ENCODE results near the gene XRCC4.
"Not testable (repeated sequence)": the region's sequence is repeated elsewhere in the genome, so short reads cannot be mapped to it uniquely, and the experiment has no call there.

Gene XRCC4

GRCh38 chr5:83285661-83286398 lies 208.5 kb downstream of the XRCC4 start:
- DNase-seq = no peak

DNA sequence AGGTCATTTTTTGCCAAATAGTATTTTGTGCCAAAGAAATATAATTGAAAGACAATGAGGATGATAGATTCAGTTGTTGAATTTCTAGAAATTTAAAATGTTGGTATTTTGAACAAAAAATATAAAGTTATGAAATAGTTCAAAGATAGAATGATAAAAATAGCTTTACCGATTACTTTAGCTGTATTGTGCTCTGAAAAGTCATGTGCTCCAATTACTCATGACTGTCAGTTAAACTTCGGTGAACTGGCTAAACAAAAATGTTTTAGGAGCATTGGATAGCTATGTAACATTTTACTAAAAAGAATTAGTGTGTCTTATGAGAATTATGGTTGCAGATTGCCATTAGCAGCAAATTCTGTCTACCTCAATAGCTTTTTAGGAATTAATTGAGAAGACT lies 216.9 kb downstream of the XRCC4 start:
- DNase-seq = no peak

- no peak for DNase-seq
These were observed 222.0 kb downstream of the XRCC4 start for GRCh38 chr5:83299353-83299752.

GRCh38 chr5:83306572-83307241 lies 229.4 kb downstream of the XRCC4 start:
- DNase-seq = peak; percentile 88 to 90

GRCh38 chr5:83312663-83313062 lies 235.3 kb downstream of the XRCC4 start:
- peak; percentile 71 to 77 for DNase-seq

- no peak for DNase-seq
These were observed 236.1 kb downstream of the XRCC4 start for GRCh38 chr5:83313436-83313835.

GRCh38 chr5:83321483-83322055 lies 244.2 kb downstream of the XRCC4 start:
- no peak for DNase-seq

GRCh38 chr5:83322273-83322924 lies 245.1 kb downstream of the XRCC4 start:
- DNase-seq = no peak

DNA sequence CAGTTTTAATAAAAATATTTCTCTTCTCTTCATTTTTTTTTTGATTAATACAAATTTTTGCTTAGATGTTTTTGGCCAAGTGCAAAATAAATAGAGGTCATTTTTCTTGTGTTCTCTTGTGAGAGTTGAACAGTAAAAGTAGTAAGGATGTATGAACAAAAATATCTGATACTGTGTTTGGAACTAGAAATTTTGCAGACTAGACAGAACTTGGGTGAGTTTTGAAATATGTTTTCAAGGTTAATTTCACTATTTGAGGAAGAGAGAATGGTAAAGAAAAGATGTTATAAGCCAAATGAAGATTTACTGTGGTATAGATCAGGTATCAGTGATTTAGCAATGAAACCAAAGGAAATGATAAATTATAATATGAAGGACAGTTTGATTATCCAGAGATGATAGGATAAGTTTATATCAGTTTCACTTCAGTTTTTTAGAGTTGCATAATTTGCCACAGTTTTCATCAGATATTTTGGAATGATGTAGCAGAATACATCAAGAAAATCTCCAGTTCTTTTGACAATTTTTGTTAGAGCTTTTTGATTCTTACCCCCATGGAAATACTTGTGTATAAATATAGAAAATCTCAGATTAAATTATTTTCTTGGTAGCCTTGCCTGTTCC lies 246.3 kb downstream of the XRCC4 start:
- no peak for DNase-seq

DNA sequence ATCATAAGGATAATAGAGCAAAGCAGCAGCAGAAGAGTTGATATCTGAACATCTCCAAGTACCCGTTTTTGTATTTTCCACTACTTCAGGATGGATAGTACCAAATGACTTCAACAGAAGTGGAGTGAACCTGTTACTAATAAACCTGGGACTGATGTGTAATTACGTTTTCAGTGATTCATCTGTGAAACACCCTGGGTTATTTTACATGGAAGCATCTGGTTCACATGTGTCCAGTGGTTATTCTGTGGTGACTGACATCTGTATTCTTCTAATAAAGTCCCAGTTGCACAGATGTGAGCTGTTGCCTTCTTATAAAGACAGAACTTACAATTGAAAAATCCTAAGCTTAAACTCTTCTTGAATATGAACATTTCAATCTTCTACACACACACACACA lies 254.5 kb downstream of the XRCC4 start:
- DNase-seq = no peak

DNA sequence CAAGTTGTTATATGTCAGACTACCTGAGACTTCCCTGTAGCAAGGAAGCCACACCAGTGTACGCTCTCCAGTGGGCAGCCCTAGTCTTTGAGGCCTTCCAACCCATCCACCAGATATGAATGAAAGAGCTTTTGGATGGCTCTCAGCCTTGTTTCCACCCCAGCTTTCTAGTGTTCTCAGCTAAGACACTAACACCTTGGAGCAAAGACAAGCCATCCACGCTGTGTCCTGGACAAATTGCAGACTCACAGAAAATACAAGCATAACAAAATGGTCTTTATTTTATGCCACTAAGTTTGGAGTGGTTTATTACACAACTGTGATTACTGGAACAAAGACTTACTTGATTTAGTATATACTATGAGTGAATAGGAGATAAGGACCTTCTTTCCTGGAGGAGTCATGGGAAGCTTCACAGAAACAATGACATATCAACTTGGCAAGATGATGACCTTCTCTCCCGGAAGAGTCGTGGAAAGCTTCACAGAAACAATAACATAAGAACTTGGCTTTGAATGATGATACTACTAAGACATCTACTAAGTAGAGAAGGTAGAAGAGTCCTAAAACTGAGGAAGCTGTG lies 260.2 kb downstream of the XRCC4 start:
- DNase-seq = no peak

DNA sequence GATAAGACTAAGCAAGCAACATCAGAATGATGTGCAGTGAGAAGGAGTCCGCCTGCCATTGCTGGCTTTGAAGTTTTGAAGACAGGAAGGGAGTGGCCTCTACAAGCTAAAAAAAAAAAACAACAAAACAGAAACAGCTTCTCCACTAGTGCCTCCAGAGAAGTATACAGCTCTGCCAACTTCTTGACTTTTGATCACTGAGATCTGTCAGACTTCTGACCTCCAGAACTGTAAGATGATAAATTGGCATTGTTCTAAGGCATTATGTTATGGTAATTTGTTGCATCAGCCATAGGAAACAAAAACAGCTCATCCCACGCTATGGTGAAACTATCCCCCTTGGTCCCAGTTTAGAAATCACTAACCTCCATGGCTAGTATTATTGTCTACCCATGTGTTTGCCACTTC lies 263.2 kb downstream of the XRCC4 start:
- no peak for DNase-seq

DNA sequence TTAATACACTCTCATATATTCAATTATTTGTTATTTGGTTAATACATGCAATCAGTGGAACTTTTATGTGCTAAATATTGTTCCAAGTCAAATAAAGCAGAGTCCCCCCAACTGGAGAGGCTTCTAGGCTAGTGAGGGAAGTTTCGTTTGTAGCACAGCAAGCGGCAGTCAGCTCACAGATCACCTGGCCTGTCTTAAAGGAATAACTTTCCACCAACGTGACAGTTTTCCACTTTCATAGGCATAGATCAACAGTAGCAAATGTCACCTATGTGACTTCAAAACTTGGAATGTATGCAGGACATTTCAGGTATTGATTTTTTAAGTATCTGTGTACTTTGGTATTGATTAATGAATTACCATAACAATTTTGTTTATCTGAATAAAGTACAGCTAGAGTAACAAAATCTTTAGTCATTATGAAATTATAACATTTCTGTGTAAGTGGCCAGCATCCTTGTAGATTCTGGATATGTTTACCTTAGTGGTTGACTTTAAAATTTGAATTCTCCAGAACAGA lies 264.5 kb downstream of the XRCC4 start:
- no peak for DNase-seq

GRCh38 chr5:83342465-83342864 lies 265.1 kb downstream of the XRCC4 start:
- DNase-seq = no peak

- DNase-seq = no peak
These were observed 266.0 kb downstream of the XRCC4 start for GRCh38 chr5:83343299-83343698.

DNA sequence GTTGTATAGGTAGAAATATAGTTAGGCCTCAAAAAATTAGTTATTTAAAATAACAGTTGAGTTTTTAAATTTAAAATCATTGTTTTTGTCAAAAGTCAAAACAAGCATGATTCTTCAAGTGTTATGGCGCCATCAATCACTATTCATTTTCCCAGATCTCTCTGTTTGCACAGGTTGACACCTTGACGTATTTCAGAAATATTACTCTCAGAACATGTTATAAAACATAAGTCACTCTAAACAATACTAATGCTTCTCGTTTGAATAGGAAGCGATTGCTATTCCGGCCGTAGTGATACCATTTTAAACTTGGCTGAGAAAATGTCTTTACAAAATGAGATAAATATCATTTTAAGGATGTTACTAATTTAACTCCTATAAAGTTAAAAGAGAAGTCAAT lies 268.1 kb downstream of the XRCC4 start:
- DNase-seq = no peak

DNA sequence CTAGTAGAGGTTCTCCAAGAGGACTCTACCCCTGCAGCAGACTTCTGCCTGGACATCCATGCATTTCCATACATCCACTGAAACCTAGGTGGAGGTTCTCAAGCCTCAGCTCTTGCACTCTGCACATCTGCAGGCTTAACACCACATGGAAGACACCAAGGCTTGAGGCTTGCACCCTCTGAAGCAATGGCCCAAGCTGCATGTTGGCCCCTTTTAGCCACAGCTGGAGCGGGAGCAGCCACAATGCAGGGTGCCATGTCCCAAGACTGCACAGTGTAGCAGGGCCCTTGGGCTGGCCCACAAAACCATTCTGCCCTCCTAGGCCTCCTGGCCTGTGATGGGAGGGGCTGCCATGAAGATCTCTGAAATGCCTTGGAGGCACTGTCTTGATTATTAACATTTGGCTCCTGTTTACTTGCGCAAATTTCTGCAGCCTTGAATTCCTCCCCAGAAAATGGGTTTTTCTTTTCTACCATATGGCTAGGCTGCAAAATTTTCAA lies 271.0 kb downstream of the XRCC4 start:
- DNase-seq = no peak

GRCh38 chr5:83353231-83353630 lies 275.9 kb downstream of the XRCC4 start:
- no peak for DNase-seq

DNA sequence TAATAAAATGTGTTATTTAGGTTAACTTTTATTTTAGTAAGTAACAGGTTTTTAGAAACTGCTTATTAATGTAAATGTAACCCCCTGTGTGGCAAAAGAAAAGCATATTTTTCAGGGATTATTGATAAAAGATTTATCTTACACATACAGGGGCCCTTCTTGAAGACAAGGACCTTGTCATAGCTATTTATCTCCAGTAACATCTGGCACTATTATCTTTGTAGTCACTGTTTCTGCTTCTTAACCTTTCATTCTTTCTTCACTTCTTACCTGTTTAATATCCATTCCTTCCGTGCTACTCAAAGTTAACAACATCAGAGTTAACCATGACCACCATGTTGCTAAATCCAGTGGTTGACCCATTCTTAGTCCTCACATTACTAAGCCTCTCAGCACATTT lies 276.4 kb downstream of the XRCC4 start:
- no peak for DNase-seq

- no peak for DNase-seq
These were observed 277.6 kb downstream of the XRCC4 start for GRCh38 chr5:83354958-83355357.

GRCh38 chr5:83355482-83356014 lies 278.2 kb downstream of the XRCC4 start:
- DNase-seq = not testable (repeated sequence)

DNA sequence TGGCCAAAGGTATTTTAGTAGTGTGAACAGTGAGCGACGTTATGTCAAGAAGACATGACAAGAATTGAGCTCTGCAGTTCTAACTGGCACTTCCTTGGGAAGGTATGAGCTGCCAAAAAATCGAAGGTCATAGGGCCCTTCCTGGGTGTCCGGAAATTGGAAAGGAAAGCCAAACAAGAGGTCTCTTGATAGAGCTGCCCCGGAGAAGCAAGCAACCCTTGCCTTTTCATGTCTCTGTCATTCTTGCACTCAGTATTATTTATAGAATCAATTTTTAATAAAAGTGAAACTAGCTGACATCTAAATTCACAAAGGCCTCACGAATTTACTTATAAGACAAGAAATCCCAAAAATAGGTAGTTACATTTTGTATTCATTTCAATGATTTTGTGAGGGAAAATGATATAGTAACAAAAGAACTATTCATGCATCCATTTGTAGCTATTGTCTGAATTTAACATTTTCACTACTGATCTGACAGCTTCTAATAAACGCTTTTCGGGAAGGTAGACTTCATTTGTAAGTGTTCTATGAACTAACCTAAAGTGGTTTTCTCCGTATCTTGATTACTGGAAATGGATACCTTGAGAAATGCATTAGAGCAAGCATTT lies 280.4 kb downstream of the XRCC4 start:
- no peak for DNase-seq
